Esophagus muscularis mucosa (tissue), 4 donors: ENCODE results near the gene MTG2. TPM values are rescaled to one million over a fixed set of nuclear protein-coding genes. Genes with fewer than 3 reads are reported as not detected.

ENCODE experiments used
- DNase-seq: peaks from one replicate; pipeline ENCODE4 v3.0.0-alpha.2; 2017; ENCODE audit errors: extremely low spot score
- H3K27ac ChIP-seq, 4 donors: fragments of 200-600 bp; sonication (generic); replicated peaks in 1 of 4; 1 replicate in 3 of 4; 2 replicates in 1 of 4; pipeline ENCODE4 v1.5.1; 2016 to 2019; ENCODE audit warnings: mild to moderate bottlenecking in 1 of 4
- H3K27me3 ChIP-seq, 4 donors: fragments of 200-600 bp; sonication (generic); one replicate each; pipeline versions ENCODE4 v1.5.1 to v1.6.0; 2016 to 2019
- H3K36me3 ChIP-seq, 4 donors: fragments of 200-600 bp; sonication (generic); one replicate each; pipeline ENCODE4 v1.5.1; 2016 to 2019
- H3K4me1 ChIP-seq, 4 donors: fragments of 200-600 bp; sonication (generic); one replicate each; pipeline ENCODE4 v1.5.1; 2016 to 2019
- H3K4me3 ChIP-seq, 4 donors: fragments of 200-600 bp; sonication (generic); 1 replicate in 2 of 4; 2 replicates in 2 of 4; pipeline ENCODE4 v1.5.1; 2016 to 2019; ENCODE audit warnings: mild to moderate bottlenecking in 4 of 4, moderate library complexity in 1 of 4
- H3K9me3 ChIP-seq, 4 donors: fragments of 200-600 bp; sonication (generic); 1 replicate in 3 of 4; 2 replicates in 1 of 4; pipeline ENCODE4 v1.5.1; 2016 to 2019
- EP300 ChIP-seq: sonication (generic); formaldehyde crosslinking; IDR thresholded peaks from one replicate; pipeline ENCODE4 v1.6.1; 2017; ENCODE audit warnings: antibody characterized with exemption
- POLR2A ChIP-seq: fragments of 450-650 bp; IDR thresholded peaks from one replicate; pipeline ENCODE4 v1.6.1; 2017; ENCODE audit warnings: antibody characterized with exemption, moderate library complexity, mild to moderate bottlenecking, low read depth
- POLR2AphosphoS5 ChIP-seq, 2 donors: sonication (generic); formaldehyde crosslinking; IDR thresholded peaks; one replicate each; pipeline ENCODE4 v1.6.1; 2017; ENCODE audit warnings: antibody characterized with exemption in 2 of 2
- WGBS: methylation state at CpG from one replicate; pipeline ENCODE4 v1.1.5; 2018; 5-methylcytosine and 5-hydroxymethylcytosine counted together
- intact Hi-C: fragments of 100-400 bp; cut with DNase I; formaldehyde crosslinking; loops from one replicate; pipeline ENCODE4 v1.15.1; 2023
- total RNA-seq, 4 donors: library from RNA; depleted of rRNA; stranded (reverse); fragments of >200 nt; gene quantifications; one replicate each; pipeline versions ENCODE4 v1.1.0 to v1.2.1, GENCODE V29; 2016
- TF ChIP-seq, protein P1 (sequence below), 3 experiments: fragments of 200-600 bp in 2 of 3; fragments of 450-650 bp in 1 of 3; sonication (generic) in 2 of 3; IDR thresholded peaks; one replicate each; pipeline ENCODE4 v1.5.1; 2017 to 2019; ENCODE audit warnings: antibody characterized with exemption in 3 of 3, mild to moderate bottlenecking in 2 of 3, moderate library complexity in 1 of 3

The MTG2 gene
- total RNA-seq, 4 donors from 2014 or later = 21.6 to 26.5 (median 26.0) TPM

DNA sequence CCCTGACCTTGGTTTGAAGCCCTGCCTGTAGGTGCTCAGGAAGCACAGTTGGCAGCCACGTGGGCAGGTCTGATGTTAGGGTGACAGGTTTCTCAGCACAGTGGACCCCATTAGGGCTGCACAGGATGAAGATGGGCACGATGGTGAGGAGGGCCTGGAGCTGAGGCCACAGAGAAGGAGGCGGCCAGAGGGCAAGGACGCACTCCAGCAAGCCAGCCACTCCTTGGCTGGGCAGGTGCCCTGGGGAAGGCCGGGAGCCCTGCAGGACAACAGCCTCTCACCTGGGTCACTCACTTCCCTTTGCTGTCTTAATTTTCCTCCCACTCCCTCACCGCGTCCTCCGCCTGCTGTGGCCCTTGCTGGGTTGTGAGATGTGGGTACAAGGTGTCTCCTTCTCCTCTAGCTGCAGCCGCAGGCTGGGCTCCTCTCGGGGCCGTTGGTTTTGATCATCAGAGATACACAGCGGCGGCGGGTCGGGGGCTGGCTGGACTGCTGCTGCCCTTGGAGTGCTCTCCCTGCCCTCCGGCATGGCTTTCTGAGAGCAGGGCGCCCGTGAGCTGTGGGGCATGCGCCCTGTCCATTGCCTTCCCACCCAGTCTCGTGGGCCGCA is 61.2 kb downstream of the MTG2 start:
- Histone ChIP-seq H3K4me1 (peaks cover 56 to 72% (median 61%) of the 10 kb centered on the region in 4 donors), H3K36me3 (peaks cover 0 to 19% (median 6%) of the 10 kb centered on the region in 4 donors), H3K4me3 (no peak overlapping the region), H3K9me3 (no peaks in the 10 kb centered on the region), H3K27me3 (no peaks in the 10 kb centered on the region), H3K27ac (peak overlapping the region in 1 of 4 donors; percentile 20)
- 79% methylated on average over 21 of the region's 21 CpGs for WGBS
- intact Hi-C loops = no loop called here
- TF ChIP-seq POLR2A = no peak
- TF ChIP-seq, protein P1, sequence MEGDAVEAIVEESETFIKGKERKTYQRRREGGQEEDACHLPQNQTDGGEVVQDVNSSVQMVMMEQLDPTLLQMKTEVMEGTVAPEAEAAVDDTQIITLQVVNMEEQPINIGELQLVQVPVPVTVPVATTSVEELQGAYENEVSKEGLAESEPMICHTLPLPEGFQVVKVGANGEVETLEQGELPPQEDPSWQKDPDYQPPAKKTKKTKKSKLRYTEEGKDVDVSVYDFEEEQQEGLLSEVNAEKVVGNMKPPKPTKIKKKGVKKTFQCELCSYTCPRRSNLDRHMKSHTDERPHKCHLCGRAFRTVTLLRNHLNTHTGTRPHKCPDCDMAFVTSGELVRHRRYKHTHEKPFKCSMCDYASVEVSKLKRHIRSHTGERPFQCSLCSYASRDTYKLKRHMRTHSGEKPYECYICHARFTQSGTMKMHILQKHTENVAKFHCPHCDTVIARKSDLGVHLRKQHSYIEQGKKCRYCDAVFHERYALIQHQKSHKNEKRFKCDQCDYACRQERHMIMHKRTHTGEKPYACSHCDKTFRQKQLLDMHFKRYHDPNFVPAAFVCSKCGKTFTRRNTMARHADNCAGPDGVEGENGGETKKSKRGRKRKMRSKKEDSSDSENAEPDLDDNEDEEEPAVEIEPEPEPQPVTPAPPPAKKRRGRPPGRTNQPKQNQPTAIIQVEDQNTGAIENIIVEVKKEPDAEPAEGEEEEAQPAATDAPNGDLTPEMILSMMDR (IDR thresholded peaks at IDR 0.05) = no peak
- DNase-seq = no peak

DNA sequence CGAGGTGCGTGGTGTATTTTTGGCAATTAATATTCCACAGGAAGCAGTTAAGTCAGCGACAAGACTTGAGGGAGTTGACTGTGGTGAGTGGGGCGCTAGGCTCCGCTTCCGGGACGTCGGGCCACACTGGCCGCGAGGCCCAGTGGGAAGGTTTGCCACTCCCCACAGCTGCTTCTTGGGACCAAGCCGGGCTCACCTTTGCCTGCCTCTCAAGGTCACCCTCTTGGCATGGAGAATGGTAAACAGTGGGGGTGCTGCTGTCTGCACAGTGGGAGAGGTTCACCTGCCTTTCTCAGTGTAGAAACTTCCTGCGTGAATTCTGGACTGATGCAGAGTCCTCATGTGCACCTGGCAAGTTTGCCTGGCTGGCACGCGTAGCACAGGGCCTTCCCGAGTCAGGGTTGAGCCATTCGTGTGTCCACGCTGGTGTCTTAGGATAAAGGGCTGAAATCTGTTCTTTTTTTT is 61.8 kb downstream of the MTG2 start:
- intact Hi-C loops = no loop called here
- Histone ChIP-seq H3K27ac (no peak overlapping the region), H3K4me1 (peaks cover 49 to 66% (median 55%) of the 10 kb centered on the region in 4 donors), H3K4me3 (no peak overlapping the region), H3K9me3 (no peaks in the 10 kb centered on the region), H3K27me3 (no peaks in the 10 kb centered on the region), H3K36me3 (peaks cover 0 to 19% (median 6%) of the 10 kb centered on the region in 4 donors)
- WGBS = 89% methylated on average over 17 of the region's 17 CpGs
- TF ChIP-seq, protein P1 (IDR thresholded peaks at IDR 0.05) = no peak
- no peak for TF ChIP-seq POLR2A
- DNase-seq = no peak

DNA sequence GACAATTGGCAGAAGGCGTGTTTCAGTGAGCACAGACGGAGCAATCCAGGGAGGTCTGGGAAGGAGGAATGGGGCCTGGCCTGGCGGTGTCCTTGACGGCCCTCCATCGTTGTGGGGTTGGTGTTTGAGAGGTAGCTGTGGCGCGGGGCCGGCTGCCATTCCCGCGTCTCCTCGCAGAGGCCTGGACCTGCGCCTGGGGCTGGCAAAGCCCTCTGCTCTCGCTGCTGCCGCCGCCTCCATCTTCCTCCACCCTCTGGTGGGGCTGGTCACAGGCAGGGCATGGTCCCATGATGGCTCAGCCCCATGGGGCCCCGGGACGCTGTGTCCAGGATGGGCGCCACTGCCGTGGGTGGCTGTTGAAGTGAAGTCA is 63.1 kb downstream of the MTG2 start:
- WGBS = 88% methylated on average over 16 of the region's 19 CpGs
- H3K9me3 ChIP-seq = no peaks in the 10 kb centered on the region

DNA sequence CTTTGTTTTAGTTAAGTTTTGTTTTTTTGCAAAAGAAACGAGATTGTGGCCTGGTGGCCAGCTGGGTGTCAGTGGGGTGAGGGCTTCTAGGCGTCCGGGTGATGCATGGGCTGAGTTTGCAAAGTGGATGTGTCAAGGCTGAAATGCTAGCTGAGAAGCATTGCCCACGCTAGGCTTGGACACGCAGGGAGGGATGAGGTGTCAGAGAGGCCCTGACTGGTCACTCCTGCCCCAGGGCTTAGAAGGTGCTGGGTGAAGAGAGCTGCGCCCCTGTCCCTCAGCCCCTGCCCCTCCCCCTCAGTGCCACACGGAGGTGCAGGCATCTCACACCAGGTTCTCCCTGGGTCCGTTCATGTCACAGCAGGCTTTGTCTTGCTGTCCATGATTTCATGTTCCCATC is 63.6 kb downstream of the MTG2 start:
- Histone ChIP-seq H3K36me3 (peaks cover 0 to 14% (median 3%) of the 10 kb centered on the region in 4 donors), H3K9me3 (no peaks in the 10 kb centered on the region), H3K27me3 (no peaks in the 10 kb centered on the region), H3K4me1 (peaks cover 37 to 65% (median 49%) of the 10 kb centered on the region in 4 donors), H3K4me3 (no peak overlapping the region), H3K27ac (no peak overlapping the region)
- TF ChIP-seq, protein P1 (IDR thresholded peaks at IDR 0.05) = no peak
- no peak for TF ChIP-seq EP300
- no peak for TF ChIP-seq POLR2A
- no peak for TF ChIP-seq POLR2AphosphoS5 (IDR thresholded peaks at IDR 0.05)
- no peak for DNase-seq
- WGBS = 85% methylated on average over 8 of the region's 8 CpGs
- intact Hi-C loops = no loop called here

More for the DNA sequence above, 63.1 kb downstream of the MTG2 start:
- intact Hi-C loops = no loop called here
- H3K27ac ChIP-seq = no peak overlapping the region
- H3K27me3 ChIP-seq = no peaks in the 10 kb centered on the region
- no peak overlapping the region for H3K4me3 ChIP-seq
- H3K4me1 ChIP-seq = peaks cover 37 to 67% (median 50%) of the 10 kb centered on the region in 4 donors
- H3K36me3 ChIP-seq = peaks cover 0 to 19% (median 6%) of the 10 kb centered on the region in 4 donors
- TF ChIP-seq EP300 = no peak
- TF ChIP-seq, protein P1 (IDR thresholded peaks at IDR 0.05) = no peak
- TF ChIP-seq POLR2A = no peak
- TF ChIP-seq POLR2AphosphoS5 (IDR thresholded peaks at IDR 0.05) = no peak
- DNase-seq = no peak
